GM12878 (cell line): ENCODE data around the gene LPCAT3. TPM values are rescaled to one million over a fixed set of nuclear protein-coding genes. Genes with fewer than 3 reads are reported as not detected.

Experiments
- ATAC-seq: fragments of 200-7000 bp; cut with Tn5 transposase; 3 replicates; pipeline ENCODE4 v1.9.1; 2020; ENCODE audit warnings: mild to moderate bottlenecking, moderate library complexity
- BruUV-seq: library from RNA; stranded (reverse); fragments of 400-500 nt; replicated peaks from 2 replicates; lab custom pipeline; 2021; lab: Mats Ljungman, UMichigan
- CTCF ChIA-PET: fragments of 300-600 bp; sonication (Branson Sonifier 250); formaldehyde crosslinking; extraction: SDS; loops from one replicate; lab custom pipeline; 2021; ENCODE audit warnings: inconsistent platforms; lab: Yijun Ruan, JAX
- POLR2A ChIA-PET: fragments of 350-600 bp; formaldehyde crosslinking; extraction: SDS; loops from one replicate; lab custom pipeline; 2021; ENCODE audit warnings: inconsistent platforms; lab: Charles Lee
- RAD21 ChIA-PET: fragments of 300-600 bp; sonication (Branson Sonifier 250); formaldehyde crosslinking; loops from one replicate; lab custom pipeline; 2023; ENCODE audit warnings: antibody characterized with exemption; ENCODE audit not compliant: unreplicated experiment; lab: Charles Lee
- SMC1A ChIA-PET: fragments of 300-600 bp; sonication (Branson Sonifier 250); formaldehyde crosslinking; loops from one replicate; lab custom pipeline; 2023; ENCODE audit not compliant: unreplicated experiment, uncharacterized antibody; lab: Charles Lee
- DNase-seq: peaks from one replicate; pipeline ENCODE4 v3.0.0-alpha.2; 2011; ENCODE audit warnings: low read depth, low spot score
- FAIRE-seq: peaks from 3 replicates; lab custom pipeline; 2011; peaks lifted over from hg19 to GRCh38; lab: Jason Lieb, UNC
- H2AFZ ChIP-seq: 2 replicates; pipeline ENCODE4 v1.6.0; 2011; ENCODE audit warnings: low read depth, low read length, control low read depth; ENCODE audit not compliant: control insufficient read depth
- H3K27ac ChIP-seq: 2 replicates; pipeline ENCODE4 v1.5.1; 2011; ENCODE audit warnings: control low read depth; ENCODE audit not compliant: control insufficient read depth, insufficient read depth
- H3K27me3 ChIP-seq, 2 experiments: replicated peaks in 1 of 2; 2 replicates each; pipeline versions ENCODE4 v1.6.0 to v1.6.1; 2011; ENCODE audit warnings: low read length in 1 of 2; ENCODE audit not compliant: control insufficient read depth in 2 of 2, insufficient read depth in 2 of 2
- H3K36me3 ChIP-seq, 2 experiments: 2 replicates each; pipeline ENCODE4 v1.5.1; 2011; ENCODE audit warnings: low read length in 1 of 2; ENCODE audit not compliant: control insufficient read depth in 2 of 2, insufficient read depth in 2 of 2
- H3K4me1 ChIP-seq: 2 replicates; pipeline ENCODE4 v1.6.1; 2011; ENCODE audit warnings: mild to moderate bottlenecking, low read length, moderate library complexity, mixed read lengths; ENCODE audit not compliant: control insufficient read depth, insufficient read depth
- H3K4me2 ChIP-seq: 2 replicates; pipeline ENCODE4 v1.6.0; 2011; ENCODE audit warnings: control low read depth; ENCODE audit not compliant: control insufficient read depth, insufficient read depth
- H3K4me3 ChIP-seq: fragments of 200-600 bp; sonication (generic); 2 replicates; pipeline ENCODE4 v1.5.1; 2016
- H3K79me2 ChIP-seq: 2 replicates; pipeline ENCODE4 v1.6.0; 2011; ENCODE audit warnings: low read length; ENCODE audit not compliant: control insufficient read depth, insufficient read depth
- H3K9ac ChIP-seq: 2 replicates; pipeline ENCODE4 v1.8.0; 2011; ENCODE audit warnings: low read length, control low read depth, mixed read lengths; ENCODE audit not compliant: control insufficient read depth, insufficient read depth
- H3K9me3 ChIP-seq: replicated peaks from 3 replicates; pipeline ENCODE4 v1.5.1; 2011; ENCODE audit warnings: mild to moderate bottlenecking, low read length; ENCODE audit not compliant: control insufficient read depth, insufficient read depth
- H4K20me1 ChIP-seq: 2 replicates; pipeline ENCODE4 v1.6.0; 2011; ENCODE audit not compliant: control insufficient read depth, insufficient read depth
- CHD2 ChIP-seq: IDR thresholded peaks from 2 replicates; pipeline ENCODE4 v1.6.1; 2011; ENCODE audit warnings: low read depth, low read length, improper control_type of control experiment, borderline replicate concordance
- CREB1 ChIP-seq: IDR thresholded peaks from 2 replicates; pipeline ENCODE4 v1.6.1; 2012; ENCODE audit warnings: low read depth, mild to moderate bottlenecking, inconsistent platforms
- CUX1 ChIP-seq: IDR thresholded peaks from 2 replicates; pipeline ENCODE4 v1.6.1; 2012; ENCODE audit warnings: improper control_type of control experiment, low read depth, low read length; ENCODE audit not compliant: insufficient replicate concordance
- PAX5 ChIP-seq: IDR thresholded peaks from 2 replicates; pipeline ENCODE4 v1.6.1; 2011; ENCODE audit warnings: low read depth, low read length, borderline replicate concordance
- POLR2A ChIP-seq: IDR thresholded peaks from 2 replicates; pipeline ENCODE4 v1.6.1; 2011; ENCODE audit warnings: low read depth, mild to moderate bottlenecking, low read length
- POLR2AphosphoS2 ChIP-seq: IDR thresholded peaks from 2 replicates; pipeline ENCODE4 v1.6.1; 2011; ENCODE audit warnings: low read depth, mild to moderate bottlenecking, low read length, improper control_type of control experiment, moderate library complexity
- YBX1 ChIP-seq: fragments of 450-650 bp; IDR thresholded peaks from 2 replicates; pipeline ENCODE4 v1.6.1; 2016; ENCODE audit warnings: antibody characterized with exemption
- WGBS: methylation state at CpG from one replicate; pipeline ENCODE4 v1.1.6; 2016; ENCODE audit warnings: low lambda C conversion rate; ENCODE audit not compliant: insufficient replicate concordance, insufficient coverage; ENCODE audit errors: missing lambda C conversion rate; 5-methylcytosine and 5-hydroxymethylcytosine counted together
- in situ Hi-C: fragments of 300-500 bp; cut with MboI; formaldehyde crosslinking; loops from 9 replicates; pipeline ENCODE4 v1.14.3; 2018; ENCODE audit warnings: mixed read lengths
- intact Hi-C: fragments of 100-400 bp; cut with micrococcal nuclease; formaldehyde crosslinking; loops from one replicate; pipeline ENCODE4 v1.14.2; 2022; ENCODE audit not compliant: unreplicated experiment
- polyA plus RNA-seq, 11 experiments: library from polyadenylated mRNA; depleted of rRNA in 4 of 11; unstranded in 6 of 11; stranded (reverse) in 5 of 11; fragments of >200 nt; fragmentation: Nextera tagmentation in 4 of 11; fragmentation: Illumina TruSeq in 1 of 11; extraction: Ambion mirVana in 4 of 11; extraction: Trizol in 1 of 11; gene quantifications; 1 replicate in 1 of 11; 2 replicates in 10 of 11; pipeline versions ENCODE4 v1.2.1 to v1.2.3, GENCODE V29; 2011 to 2016; ENCODE audit warnings: inconsistent platforms in 2 of 11, missing spikeins in 2 of 11, low read depth in 1 of 11
- total RNA-seq, 4 experiments: library from RNA; depleted of rRNA in 3 of 4; stranded (reverse); fragments of >200 nt in 3 of 4; fragmentation: Illumina TruSeq in 1 of 4; extraction: Trizol in 1 of 4; gene quantifications; 2 replicates each; pipeline versions ENCODE4 v1.2.1 to v1.2.3, GENCODE V29; 2013 to 2021

Gene LPCAT3
- total and polyA plus RNA-seq, 10 of the 15 experiments (the other 5 are each of a cell fraction or from before 2014, with no cell fraction given), result 2.6 to 48.3 (median 23.0) TPM

- ChIA-PET SMC1A (interaction anchor here (1.3 to 1.5 kb wide), 2 partner anchors 23 to 70 kb away, joined by 3 to 4 read pairs; no protein-coding TSS in a partner anchor), RAD21 (interaction anchor here (0.9 to 1.9 kb wide), 4 partner anchors 12 to 88 kb away, joined by 3 to 5 read pairs (median 4); partner anchors contain the start of gene CDCA3), POLR2A (interaction anchor here (1.7 to 17.8 kb wide), 5 partner anchors 8 to 66 kb away, joined by 6 to 524 read pairs (median 7); partner anchors contain the start of genes ATN1 and SPSB2)
- H2AFZ ChIP-seq, result no peak overlapping the region
- H4K20me1 ChIP-seq, result no peaks in the 10 kb centered on the region
- ATAC-seq, result no peak
- no TSS peak for BruUV-seq
- H3K4me1 ChIP-seq, result peaks cover 11% of the 10 kb centered on the region; the same call in 1 of the 2 replicates
- no peak overlapping the region for H3K9ac ChIP-seq
- in situ Hi-C loops, result no loop called here
- no peak overlapping the region for H3K27ac ChIP-seq
- H3K4me3 ChIP-seq, result no peak overlapping the region
- DNase-seq, result no peak
- H3K27me3 ChIP-seq, result no peaks in the 10 kb centered on the region
- no peak for FAIRE-seq
- peaks cover 5 to 6% of the 10 kb centered on the region in 2 experiments; a peak in 3 of 4 replicates for H3K36me3 ChIP-seq
- TF ChIP-seq PAX5, result no peak
- TF ChIP-seq, all 136 proteins: peak for 0
- intact Hi-C loops, result loop anchor here (2.0 kb wide), 1 partner anchor 14 kb away; no protein-coding TSS in a partner anchor
- peaks cover 24% of the 10 kb centered on the region for H3K79me2 ChIP-seq
- CTCF ChIA-PET, result interaction anchor here (0.7 to 8.6 kb wide), 7 partner anchors 15 to 87 kb away, joined by 3 to 111 read pairs (median 10); partner anchors contain the start of genes CDCA3, SPSB2 and USP5
- no peak overlapping the region for H3K4me2 ChIP-seq
- no peaks in the 10 kb centered on the region for H3K9me3 ChIP-seq
- WGBS, result 0% methylated on average over 2 of the region's 2 CpGs
Measured at GRCh38 chr12:6939191-6939540, 79.1 kb downstream of the LPCAT3 start.

- ATAC-seq, result no peak
- no peak for DNase-seq
- in situ Hi-C loops, result no loop called here
- Histone ChIP-seq H3K4me2 (peak overlapping the region; percentile 86), H3K27ac (peak overlapping the region; percentile 92), H3K79me2 (peaks cover 24% of the 10 kb centered on the region), H3K4me3 (peak overlapping the region; percentile 41), H3K9ac (peak overlapping the region; percentile 96), H3K27me3 (no peaks in the 10 kb centered on the region), H3K9me3 (no peaks in the 10 kb centered on the region), H2AFZ (no peak overlapping the region), H3K4me1 (peaks cover 11% of the 10 kb centered on the region; the same call in 1 of the 2 replicates), H3K36me3 (peaks cover 5 to 6% of the 10 kb centered on the region in 2 experiments; a peak in 3 of 4 replicates), H4K20me1 (no peaks in the 10 kb centered on the region)
- ChIA-PET CTCF (interaction anchor here (0.7 to 8.6 kb wide), 16 partner anchors 9 to 174 kb away, joined by 3 to 111 read pairs (median 6); partner anchors contain the start of genes C1RL, CDCA3, LPCAT3 and SPSB2), RAD21 (interaction anchor here (0.9 to 1.9 kb wide), 9 partner anchors 12 to 87 kb away, joined by 3 to 8 read pairs (median 4); partner anchors contain the start of genes CDCA3 and SPSB2), POLR2A (interaction anchor here (0.9 to 17.8 kb wide), 15 partner anchors 8 to 87 kb away, joined by 3 to 524 read pairs (median 6); partner anchors contain the start of genes ATN1, CDCA3, EMG1 and LPCAT3), SMC1A (interaction anchor here (1.0 to 1.6 kb wide), 6 partner anchors 9 to 71 kb away, joined by 3 to 12 read pairs (median 4); partner anchors contain the start of gene TPI1)
- WGBS, result 76% methylated on average over 30 of the region's 32 CpGs
- intact Hi-C loops, result loop anchor here (2.0 kb wide), 1 partner anchor 14 kb away; no protein-coding TSS in a partner anchor
- TSS peak; percentile 47 for BruUV-seq
- FAIRE-seq, result no peak
- TF ChIP-seq YBX1, result no peak
- 0 out of 2 replicates have a peak, but pooled peaks have one; percentile 13 for TF ChIP-seq CHD2
- 0 out of 2 replicates have a peak, but pooled peaks have one; percentile 47 for TF ChIP-seq POLR2AphosphoS2
- no peak for TF ChIP-seq CUX1
- TF ChIP-seq CREB1, result no peak
- peak; percentile 33; the same call in 1 of the 2 replicates for TF ChIP-seq POLR2A
Measured at GRCh38 chr12:6938353-6939190, 79.7 kb downstream of the LPCAT3 start.
